Hepatocyte (in vitro differentiated cells): ENCODE results near the gene CH25H. TPM values are rescaled to one million over a fixed set of nuclear protein-coding genes. Genes with fewer than 3 reads are reported as not detected.

Experiments
- DNase-seq: peaks from one replicate; pipeline ENCODE4 v3.0.0-alpha.2; 2016; ENCODE audit warnings: low spot score
- H2AFZ ChIP-seq: fragments of 200-600 bp; sonication (generic); 2 replicates; pipeline ENCODE4 v1.6.0; 2016; ENCODE audit warnings: antibody characterized with exemption, mild to moderate bottlenecking
- H3K27ac ChIP-seq: fragments of 200-600 bp; sonication (generic); 2 replicates; pipeline ENCODE4 v1.5.1; 2016; ENCODE audit warnings: mild to moderate bottlenecking
- H3K27me3 ChIP-seq: fragments of 200-600 bp; sonication (generic); 2 replicates; pipeline ENCODE4 v1.6.1; 2016
- H3K36me3 ChIP-seq: fragments of 200-600 bp; sonication (generic); replicated peaks from 2 replicates; pipeline ENCODE4 v1.5.1; 2016; ENCODE audit warnings: low read depth; ENCODE audit not compliant: insufficient read depth
- H3K4me1 ChIP-seq: fragments of 200-600 bp; sonication (generic); 2 replicates; pipeline ENCODE4 v1.5.1; 2016; ENCODE audit warnings: mild to moderate bottlenecking, moderate library complexity; ENCODE audit not compliant: insufficient read depth
- H3K4me2 ChIP-seq: fragments of 200-600 bp; sonication (generic); 2 replicates; pipeline ENCODE4 v1.6.0; 2016
- H3K4me3 ChIP-seq: fragments of 200-600 bp; sonication (generic); 2 replicates; pipeline ENCODE4 v1.5.1; 2016; ENCODE audit warnings: mild to moderate bottlenecking
- H3K79me2 ChIP-seq: fragments of 200-600 bp; sonication (generic); 2 replicates; pipeline ENCODE4 v1.6.0; 2017; ENCODE audit warnings: mild to moderate bottlenecking
- H3K9me2 ChIP-seq: fragments of 200-600 bp; sonication (generic); replicated peaks from 2 replicates; pipeline ENCODE4 v1.6.0; 2017; ENCODE audit warnings: mild to moderate bottlenecking; ENCODE audit not compliant: insufficient read depth
- H3K9me3 ChIP-seq: fragments of 200-600 bp; sonication (generic); 2 replicates; pipeline ENCODE4 v1.5.1; 2016; ENCODE audit warnings: low read depth, mild to moderate bottlenecking
- H4K20me1 ChIP-seq: fragments of 200-600 bp; sonication (generic); 2 replicates; pipeline ENCODE4 v1.6.0; 2016; ENCODE audit warnings: mild to moderate bottlenecking; ENCODE audit not compliant: insufficient read depth, poor library complexity, severe bottlenecking
- CTCF ChIP-seq: fragments of 200-600 bp; sonication (generic); IDR thresholded peaks from 2 replicates; pipeline ENCODE4 v1.5.1; 2016; ENCODE audit warnings: antibody characterized with exemption, mild to moderate bottlenecking; ENCODE audit not compliant: poor library complexity
- EZH2 ChIP-seq: fragments of 200-600 bp; sonication (generic); IDR thresholded peaks from 2 replicates; pipeline ENCODE4 v1.6.1; 2016; ENCODE audit warnings: antibody characterized with exemption, mild to moderate bottlenecking, borderline replicate concordance
- EZH2phosphoT487 ChIP-seq: fragments of 200-600 bp; sonication (generic); IDR thresholded peaks from one replicate; pipeline ENCODE4 v1.6.1; 2018; ENCODE audit warnings: antibody characterized with exemption, mild to moderate bottlenecking, low read depth, moderate library complexity; ENCODE audit not compliant: unreplicated experiment, severe bottlenecking
- WGBS: methylation state at CpG from one replicate; pipeline ENCODE4 v1.1.6; 2016; ENCODE audit warnings: low lambda C conversion rate; ENCODE audit errors: missing lambda C conversion rate; 5-methylcytosine and 5-hydroxymethylcytosine counted together
- polyA plus RNA-seq: library from polyadenylated mRNA; unstranded; fragments of >200 nt; fragmentation: Nextera tagmentation; extraction: Ambion mirVana; gene quantifications from 2 replicates; pipeline ENCODE4 v1.2.1, GENCODE V29; 2016
- total RNA-seq: library from RNA; depleted of rRNA; stranded (reverse); fragments of >200 nt; gene quantifications from 2 replicates; pipeline ENCODE4 v1.2.3, GENCODE V29; 2014

The CH25H gene
- total and polyA plus RNA-seq, 2 experiments from 2014 or later, result 3.8 to 8.8 TPM

GRCh38 chr10:89158446-89158845 is 48.7 kb downstream of the CH25H start:
- Histone ChIP-seq H3K36me3 (no peaks in the 10 kb centered on the region), H3K4me3 (no peak overlapping the region), H4K20me1 (no peaks in the 10 kb centered on the region), H3K9me3 (no peaks in the 10 kb centered on the region), H3K4me1 (no peaks in the 10 kb centered on the region), H3K4me2 (no peak overlapping the region), H3K27ac (no peak overlapping the region), H3K9me2 (no peaks in the 10 kb centered on the region), H2AFZ (no peak overlapping the region), H3K79me2 (no peaks in the 10 kb centered on the region), H3K27me3 (peaks cover under 1% of the 10 kb centered on the region)
- no peak for DNase-seq
- TF ChIP-seq EZH2, result no peak
- TF ChIP-seq EZH2phosphoT487, result no peak
- no peak for TF ChIP-seq CTCF

- no peaks in the 10 kb centered on the region for H4K20me1 ChIP-seq
- H3K9me3 ChIP-seq, result no peaks in the 10 kb centered on the region
- H3K4me2 ChIP-seq, result no peak overlapping the region
- H3K4me1 ChIP-seq, result no peaks in the 10 kb centered on the region
- H3K79me2 ChIP-seq, result no peaks in the 10 kb centered on the region
- no peaks in the 10 kb centered on the region for H3K9me2 ChIP-seq
- DNase-seq, result no peak
- no peak overlapping the region for H3K4me3 ChIP-seq
- WGBS, result 87% methylated on average over 5 of the region's 5 CpGs
- H3K27ac ChIP-seq, result no peak overlapping the region
- TF ChIP-seq EZH2, result no peak
- no peak for TF ChIP-seq EZH2phosphoT487
- no peak for TF ChIP-seq CTCF
- H3K36me3 ChIP-seq, result no peaks in the 10 kb centered on the region
- H2AFZ ChIP-seq, result no peak overlapping the region
- no peaks in the 10 kb centered on the region for H3K27me3 ChIP-seq
Measured at GRCh38 chr10:89156161-89156835, 50.8 kb downstream of the CH25H start.

Other genes with a start within 250 kb of the CH25H start
- 13.9 and 14.1 TPM in 2 replicates for gene FAS, start 216.5 kb downstream of the CH25H start, total RNA-seq
- 7.3 and 8.0 TPM in 2 replicates for gene FAS, start 216.5 kb downstream of the CH25H start, polyA plus RNA-seq
- gene LIPA, start 44.5 kb upstream of the CH25H start, total RNA-seq, result 148 and 152 TPM in 2 replicates
- gene LIPA, start 44.5 kb upstream of the CH25H start, polyA plus RNA-seq, result 128 and 144 TPM in 2 replicates
- gene IFIT2, start 94.7 kb upstream of the CH25H start, total RNA-seq, result 3.9 and 4.6 TPM in 2 replicates
- 2.4 and 2.9 TPM in 2 replicates for gene IFIT2, start 94.7 kb upstream of the CH25H start, polyA plus RNA-seq
- gene IFIT3, start 120.7 kb upstream of the CH25H start, total RNA-seq, result 10.5 and 10.8 TPM in 2 replicates
- 6.9 and 8.6 TPM in 2 replicates for gene IFIT3, start 120.7 kb upstream of the CH25H start, polyA plus RNA-seq
- gene IFIT1B, start 170.7 kb upstream of the CH25H start, total RNA-seq, result not detected in 2 replicates
- gene IFIT1B, start 170.7 kb upstream of the CH25H start, polyA plus RNA-seq, result not detected in 2 replicates
- gene IFIT1, start 185.3 kb upstream of the CH25H start, total RNA-seq, result 14.7 and 15.1 TPM in 2 replicates
- gene IFIT1, start 185.3 kb upstream of the CH25H start, polyA plus RNA-seq, result 5.6 and 8.2 TPM in 2 replicates
- 17.1 and 17.5 TPM in 2 replicates for gene IFIT5, start 207.3 kb upstream of the CH25H start, total RNA-seq
- 6.5 and 7.3 TPM in 2 replicates for gene IFIT5, start 207.3 kb upstream of the CH25H start, polyA plus RNA-seq